ENCODE results near the gene SSR1. TPM values are rescaled to one million over a fixed set of nuclear protein-coding genes. Genes with fewer than 3 reads are reported as not detected.

SSR1 gene
- total RNA-seq, 4 donors from 2014 or later = 56.0 to 79.0 (median 63.0) TPM

DNA sequence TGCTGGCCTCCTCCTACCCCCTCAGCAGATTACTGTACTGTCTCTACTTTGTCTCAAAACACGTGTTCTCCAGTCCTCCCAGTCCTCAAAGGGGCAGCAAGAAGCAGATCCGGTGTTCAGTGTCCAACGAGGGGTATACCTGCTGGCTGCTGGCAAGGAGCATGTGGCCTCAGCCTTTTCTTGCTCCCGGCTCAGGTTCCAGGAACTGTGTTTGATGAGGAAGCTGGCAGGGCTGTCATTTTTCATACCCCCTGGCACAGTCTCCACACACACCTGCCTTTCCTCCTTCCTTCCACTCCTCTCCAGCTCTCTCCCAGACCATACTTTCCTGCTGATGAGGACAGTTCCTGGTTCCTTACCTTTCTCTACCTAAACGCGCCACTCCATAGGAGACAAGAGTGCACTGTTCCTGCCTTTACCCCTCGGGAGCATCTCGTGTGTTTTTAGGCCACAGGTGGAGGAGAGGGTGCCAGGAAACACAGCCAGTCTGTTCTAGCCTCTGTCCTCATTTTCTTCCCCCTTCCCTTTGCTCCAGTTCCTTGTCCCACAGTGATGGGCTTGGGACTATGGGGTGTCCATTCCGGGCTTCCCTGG lies 77.2 kb downstream of the SSR1 start:
- TF ChIP-seq, protein P1, sequence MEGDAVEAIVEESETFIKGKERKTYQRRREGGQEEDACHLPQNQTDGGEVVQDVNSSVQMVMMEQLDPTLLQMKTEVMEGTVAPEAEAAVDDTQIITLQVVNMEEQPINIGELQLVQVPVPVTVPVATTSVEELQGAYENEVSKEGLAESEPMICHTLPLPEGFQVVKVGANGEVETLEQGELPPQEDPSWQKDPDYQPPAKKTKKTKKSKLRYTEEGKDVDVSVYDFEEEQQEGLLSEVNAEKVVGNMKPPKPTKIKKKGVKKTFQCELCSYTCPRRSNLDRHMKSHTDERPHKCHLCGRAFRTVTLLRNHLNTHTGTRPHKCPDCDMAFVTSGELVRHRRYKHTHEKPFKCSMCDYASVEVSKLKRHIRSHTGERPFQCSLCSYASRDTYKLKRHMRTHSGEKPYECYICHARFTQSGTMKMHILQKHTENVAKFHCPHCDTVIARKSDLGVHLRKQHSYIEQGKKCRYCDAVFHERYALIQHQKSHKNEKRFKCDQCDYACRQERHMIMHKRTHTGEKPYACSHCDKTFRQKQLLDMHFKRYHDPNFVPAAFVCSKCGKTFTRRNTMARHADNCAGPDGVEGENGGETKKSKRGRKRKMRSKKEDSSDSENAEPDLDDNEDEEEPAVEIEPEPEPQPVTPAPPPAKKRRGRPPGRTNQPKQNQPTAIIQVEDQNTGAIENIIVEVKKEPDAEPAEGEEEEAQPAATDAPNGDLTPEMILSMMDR (IDR thresholded peaks at IDR 0.05) = no peak
- DNase-seq (ENCODE audit: low spot score) (no peak), ATAC-seq (ENCODE audit: low FRiP score) (peak; percentile 24)

DNA sequence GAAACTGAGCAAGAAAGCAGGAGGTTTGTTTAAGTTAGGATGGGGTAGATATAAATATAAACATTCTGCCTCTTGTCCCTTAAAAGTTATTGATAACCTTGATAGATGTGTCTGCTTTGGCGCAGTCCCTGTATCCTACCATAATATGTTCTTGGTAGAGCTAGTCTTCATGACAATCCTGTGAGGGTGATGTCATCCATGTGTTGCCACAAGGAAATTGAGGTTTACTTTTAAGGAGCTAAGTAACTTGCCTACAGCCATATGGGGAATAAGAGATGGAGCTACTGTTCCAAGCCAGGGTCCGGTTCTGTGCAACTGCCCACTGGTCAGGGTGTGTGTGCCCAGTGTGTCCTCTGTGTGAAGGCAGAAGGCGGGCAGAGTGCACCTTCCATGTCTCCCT lies 78.5 kb downstream of the SSR1 start:
- ATAC-seq (ENCODE audit: low FRiP score) = no peak
- TF ChIP-seq, protein P1 (IDR thresholded peaks at IDR 0.05) = no peak
- no peak for DNase-seq (ENCODE audit: low spot score)

DNA sequence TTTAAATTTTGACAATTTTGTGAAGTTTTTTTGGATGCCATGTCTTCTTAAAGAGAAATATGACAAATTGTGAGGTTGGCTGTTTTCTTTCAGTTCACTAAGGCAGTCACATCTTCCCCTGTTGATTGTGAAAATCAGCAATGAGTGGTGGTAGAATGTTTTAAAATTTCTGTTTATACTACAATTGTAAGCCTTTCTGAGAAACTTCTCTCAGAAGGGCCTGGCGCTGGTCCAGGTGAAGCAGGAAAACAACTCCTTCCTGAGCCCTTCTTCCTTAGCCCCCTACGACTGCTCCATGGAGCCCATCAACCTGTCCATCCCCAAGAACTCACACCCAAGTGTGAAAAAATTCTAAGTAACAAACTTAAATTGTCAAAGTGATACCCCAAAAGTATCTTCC lies 80.6 kb downstream of the SSR1 start:
- DNase-seq (ENCODE audit: low spot score) = no peak
- ATAC-seq (ENCODE audit: low FRiP score) = no peak
- TF ChIP-seq, protein P1 (IDR thresholded peaks at IDR 0.05) = no peak

DNA sequence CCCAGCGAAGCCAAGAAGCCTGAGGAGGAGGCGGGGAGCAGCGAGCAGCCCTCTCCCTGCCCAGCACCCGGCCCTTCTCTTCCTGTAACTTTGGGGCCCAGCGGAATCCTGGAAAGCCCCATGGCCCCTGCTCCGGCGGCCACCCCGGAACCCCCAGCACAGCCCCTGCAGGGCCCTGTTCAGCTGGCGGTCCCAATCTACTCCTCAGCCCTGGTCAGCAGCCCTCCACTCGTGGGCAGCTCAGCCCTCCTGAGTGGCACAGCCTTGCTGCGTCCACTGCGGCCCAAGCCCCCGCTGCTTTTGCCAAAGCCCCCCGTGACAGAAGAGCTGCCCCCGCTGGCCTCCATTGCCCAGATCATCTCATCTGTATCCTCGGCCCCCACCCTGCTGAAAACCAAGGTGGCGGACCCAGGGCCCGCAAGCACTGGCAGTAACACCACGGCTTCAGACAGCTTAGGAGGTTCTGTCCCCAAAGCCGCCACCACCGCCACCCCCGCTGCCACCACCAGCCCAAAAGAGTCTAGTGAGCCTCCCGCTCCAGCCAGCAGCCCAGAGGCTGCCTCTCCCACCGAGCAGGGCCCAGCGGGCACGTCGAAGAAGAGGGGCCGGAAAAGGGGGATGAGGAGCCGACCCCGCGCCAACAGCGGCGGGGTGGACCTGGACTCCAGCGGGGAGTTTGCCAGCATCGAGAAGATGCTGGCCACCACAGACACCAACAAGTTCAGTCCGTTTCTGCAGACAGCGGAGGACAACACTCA lies 81.9 kb downstream of the SSR1 start:
- no peak for DNase-seq (ENCODE audit: low spot score)
- TF ChIP-seq, protein P1 (IDR thresholded peaks at IDR 0.05) = no peak

DNA sequence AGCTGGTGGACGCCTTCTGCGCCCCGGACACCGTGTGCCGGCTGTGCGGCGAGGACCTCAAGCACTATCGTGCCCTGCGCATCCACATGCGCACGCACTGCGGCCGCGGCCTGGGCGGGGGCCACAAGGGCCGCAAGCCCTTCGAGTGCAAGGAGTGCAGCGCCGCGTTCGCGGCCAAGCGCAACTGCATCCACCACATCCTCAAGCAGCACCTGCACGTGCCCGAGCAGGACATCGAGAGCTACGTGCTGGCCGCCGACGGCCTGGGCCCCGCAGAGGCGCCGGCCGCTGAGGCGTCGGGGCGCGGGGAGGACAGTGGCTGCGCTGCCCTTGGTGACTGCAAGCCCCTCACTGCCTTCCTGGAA lies 82.7 kb downstream of the SSR1 start:
- no peak for ATAC-seq (ENCODE audit: low FRiP score)
- TF ChIP-seq, protein P1 (IDR thresholded peaks at IDR 0.05) = no peak

More for the DNA sequence above, 81.9 kb downstream of the SSR1 start:
- ATAC-seq (ENCODE audit: low FRiP score) = no peak

DNA sequence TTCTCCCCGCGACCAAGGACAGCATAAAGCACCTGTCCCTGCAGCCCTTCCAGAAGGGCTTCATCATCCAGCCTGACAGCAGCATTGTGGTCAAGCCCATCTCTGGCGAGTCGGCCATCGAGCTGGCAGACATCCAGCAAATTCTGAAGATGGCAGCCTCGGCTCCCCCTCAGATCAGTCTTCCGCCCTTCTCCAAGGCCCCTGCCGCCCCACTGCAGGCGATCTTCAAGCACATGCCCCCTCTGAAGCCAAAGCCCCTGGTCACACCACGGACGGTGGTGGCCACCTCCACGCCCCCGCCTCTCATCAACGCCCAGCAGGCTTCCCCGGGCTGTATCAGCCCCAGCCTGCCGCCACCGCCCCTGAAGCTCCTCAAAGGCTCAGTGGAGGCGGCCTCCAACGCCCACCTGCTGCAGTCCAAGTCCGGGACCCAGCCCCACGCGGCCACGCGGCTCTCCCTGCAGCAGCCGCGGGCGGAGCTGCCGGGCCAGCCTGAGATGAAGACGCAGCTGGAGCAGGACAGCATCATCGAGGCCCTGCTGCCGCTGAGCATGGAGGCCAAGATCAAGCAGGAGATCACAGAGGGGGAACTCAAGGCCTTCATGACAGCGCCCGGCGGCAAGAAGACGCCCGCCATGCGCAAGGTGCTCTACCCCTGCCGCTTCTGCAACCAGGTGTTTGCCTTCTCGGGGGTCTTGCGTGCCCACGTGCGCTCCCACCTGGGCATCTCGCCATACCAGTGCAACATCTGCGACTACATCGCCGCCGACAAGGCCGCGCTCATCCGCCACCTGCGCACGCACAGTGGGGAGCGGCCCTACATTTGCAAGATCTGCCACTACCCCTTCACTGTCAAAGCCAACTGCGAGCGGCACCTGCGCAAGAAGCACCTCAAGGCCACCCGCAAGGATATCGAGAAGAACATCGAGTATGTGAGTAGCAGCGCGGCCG lies 83.3 kb downstream of the SSR1 start:
- TF ChIP-seq, protein P1 (IDR thresholded peaks at IDR 0.05) = no peak
- DNase-seq (ENCODE audit: low spot score) (no peak), ATAC-seq (ENCODE audit: low FRiP score) (no peak)

More for the DNA sequence above, 82.7 kb downstream of the SSR1 start:
- no peak for DNase-seq (ENCODE audit: low spot score)
